ENCODE results near the gene SOX1. TPM values are rescaled to one million over a fixed set of nuclear protein-coding genes. Genes with fewer than 3 reads are reported as not detected.

SOX1 gene
- polyA plus RNA-seq, 1 of the 3 experiments (the other 2 are of a cell fraction): not detected

GRCh38 chr13:112113851-112114250 lies 46.9 kb downstream of the SOX1 start (continued):
- TF ChIP-seq REST (IDR thresholded peaks at IDR 0.05; ENCODE audit: low read depth, low read length): no peak

DNA sequence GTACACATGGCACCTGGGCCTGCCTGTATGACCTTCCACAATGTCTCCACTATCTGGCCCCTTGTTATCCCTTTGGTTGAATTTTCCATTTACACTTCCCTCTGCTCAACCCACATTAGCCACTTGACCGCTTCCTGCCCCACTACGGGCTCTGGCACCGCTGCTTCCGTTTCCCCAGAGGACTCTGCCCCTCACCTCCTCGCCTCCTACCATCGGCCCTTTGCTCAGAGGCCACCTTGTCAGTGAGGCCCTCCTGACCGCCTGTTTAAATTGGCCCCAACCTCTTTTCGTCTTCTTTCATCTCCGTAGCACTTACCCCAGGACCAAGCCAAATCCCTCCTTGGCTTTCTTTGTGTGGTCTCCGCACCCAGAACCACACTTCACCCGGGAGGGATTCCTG lies 47.4 kb downstream of the SOX1 start:
- TF ChIP-seq ELF1 (IDR thresholded peaks at IDR 0.05) (no peak), JUND (IDR thresholded peaks at IDR 0.05) (no peak), FOXM1 (IDR thresholded peaks at IDR 0.05; ENCODE audit: low read depth) (no peak), EZH2phosphoT487 (IDR thresholded peaks at IDR 0.05; ENCODE audit: borderline replicate concordance, low read depth) (no peak), NRF1 (IDR thresholded peaks at IDR 0.05; ENCODE audit: low read depth, low read length) (no peak), TEAD4 (IDR thresholded peaks at IDR 0.05; ENCODE audit: borderline replicate concordance, insufficient read depth) (no peak)
- TF ChIP-seq, protein P1, sequence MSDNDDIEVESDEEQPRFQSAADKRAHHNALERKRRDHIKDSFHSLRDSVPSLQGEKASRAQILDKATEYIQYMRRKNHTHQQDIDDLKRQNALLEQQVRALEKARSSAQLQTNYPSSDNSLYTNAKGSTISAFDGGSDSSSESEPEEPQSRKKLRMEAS (IDR thresholded peaks at IDR 0.05; ENCODE audit: low read depth): no peak
- TF ChIP-seq, protein P2, sequence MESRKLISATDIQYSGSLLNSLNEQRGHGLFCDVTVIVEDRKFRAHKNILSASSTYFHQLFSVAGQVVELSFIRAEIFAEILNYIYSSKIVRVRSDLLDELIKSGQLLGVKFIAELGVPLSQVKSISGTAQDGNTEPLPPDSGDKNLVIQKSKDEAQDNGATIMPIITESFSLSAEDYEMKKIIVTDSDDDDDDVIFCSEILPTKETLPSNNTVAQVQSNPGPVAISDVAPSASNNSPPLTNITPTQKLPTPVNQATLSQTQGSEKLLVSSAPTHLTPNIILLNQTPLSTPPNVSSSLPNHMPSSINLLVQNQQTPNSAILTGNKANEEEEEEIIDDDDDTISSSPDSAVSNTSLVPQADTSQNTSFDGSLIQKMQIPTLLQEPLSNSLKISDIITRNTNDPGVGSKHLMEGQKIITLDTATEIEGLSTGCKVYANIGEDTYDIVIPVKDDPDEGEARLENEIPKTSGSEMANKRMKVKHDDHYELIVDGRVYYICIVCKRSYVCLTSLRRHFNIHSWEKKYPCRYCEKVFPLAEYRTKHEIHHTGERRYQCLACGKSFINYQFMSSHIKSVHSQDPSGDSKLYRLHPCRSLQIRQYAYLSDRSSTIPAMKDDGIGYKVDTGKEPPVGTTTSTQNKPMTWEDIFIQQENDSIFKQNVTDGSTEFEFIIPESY (IDR thresholded peaks at IDR 0.05; ENCODE audit: borderline replicate concordance, low read depth): no peak
- no peak overlapping the region for H3K4me2 ChIP-seq
- no peak overlapping the region for H3K9ac ChIP-seq
- H3K4me3 ChIP-seq (ENCODE audit: low read depth in 2 of 2, low read length in 1 of 2): no peak overlapping the region
- CTCF ChIA-PET: no interaction called here
- H3K9me3 ChIP-seq: no peaks in the 10 kb centered on the region
- H3K79me2 ChIP-seq (ENCODE audit: insufficient read depth): no peaks in the 10 kb centered on the region
- H2AFZ ChIP-seq (ENCODE audit: low read depth): no peak overlapping the region
- POLR2A ChIA-PET: no interaction called here
- H4K20me1 ChIP-seq (ENCODE audit: insufficient read depth): no peaks in the 10 kb centered on the region
- H3F3A ChIP-seq (replicated peaks; ENCODE audit: insufficient read depth): no peaks in the 10 kb centered on the region
- H3K27me3 ChIP-seq (ENCODE audit: insufficient read depth): peaks cover 64% of the 10 kb centered on the region
- H3K27ac ChIP-seq (ENCODE audit: low read depth in 2 of 2, low read length in 1 of 2): no peak overlapping the region
- no peaks in the 10 kb centered on the region for H3K36me3 ChIP-seq (replicated peaks in 1 of 2; ENCODE audit: control insufficient read depth in 1 of 2, insufficient read depth in 2 of 2, low read length in 1 of 2)
- H3K4me1 ChIP-seq (ENCODE audit: control insufficient read depth in 1 of 2, insufficient read depth in 2 of 2, low read depth in 1 of 2, low read length in 1 of 2): no peaks in the 10 kb centered on the region
- no peaks in the 10 kb centered on the region for H3K9me2 ChIP-seq
- WGBS (ENCODE audit: low lambda C conversion rate): 17% methylated on average over 11 of the region's 11 CpGs
- DNase-seq: no peak
